Body of pancreas (tissue), 4 donors: ENCODE data around the gene ZNF766.

ENCODE experiments used
- POLR2A ChIP-seq, 3 donors: fragments of 450-650 bp; IDR thresholded peaks; one replicate each; pipeline ENCODE4 v1.6.1; 2016; ENCODE audit warnings: antibody characterized with exemption in 3 of 3, mild to moderate bottlenecking in 2 of 3
- TF ChIP-seq, protein P1 (sequence below), 7 experiments: fragments of 450-650 bp in 4 of 7; fragments of 200-600 bp in 3 of 7; sonication (generic) in 3 of 7; IDR thresholded peaks; one replicate each; pipeline ENCODE4 v1.5.1; 2016 to 2019; ENCODE audit warnings: antibody characterized with exemption in 7 of 7

DNA sequence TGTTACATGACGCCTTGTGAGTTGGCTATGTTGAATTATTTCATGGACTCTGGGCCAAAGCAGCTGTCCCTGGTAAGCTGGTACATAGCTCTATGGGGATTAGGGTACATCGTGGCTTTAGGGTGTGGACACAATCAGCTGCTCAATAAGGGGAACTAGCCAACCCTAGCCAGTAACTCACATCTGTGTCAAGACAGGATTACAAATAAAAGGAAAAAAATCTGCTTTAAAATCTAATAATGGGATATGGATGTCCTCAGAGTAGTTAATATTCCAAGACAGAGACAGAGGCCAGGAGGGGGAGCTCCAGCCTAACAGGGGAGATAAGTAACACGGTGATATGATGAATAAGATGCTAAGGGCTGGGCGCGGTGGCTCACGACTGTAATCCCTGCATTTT, 21.1 kb upstream of the ZNF766 start:
- TF ChIP-seq, protein P1, sequence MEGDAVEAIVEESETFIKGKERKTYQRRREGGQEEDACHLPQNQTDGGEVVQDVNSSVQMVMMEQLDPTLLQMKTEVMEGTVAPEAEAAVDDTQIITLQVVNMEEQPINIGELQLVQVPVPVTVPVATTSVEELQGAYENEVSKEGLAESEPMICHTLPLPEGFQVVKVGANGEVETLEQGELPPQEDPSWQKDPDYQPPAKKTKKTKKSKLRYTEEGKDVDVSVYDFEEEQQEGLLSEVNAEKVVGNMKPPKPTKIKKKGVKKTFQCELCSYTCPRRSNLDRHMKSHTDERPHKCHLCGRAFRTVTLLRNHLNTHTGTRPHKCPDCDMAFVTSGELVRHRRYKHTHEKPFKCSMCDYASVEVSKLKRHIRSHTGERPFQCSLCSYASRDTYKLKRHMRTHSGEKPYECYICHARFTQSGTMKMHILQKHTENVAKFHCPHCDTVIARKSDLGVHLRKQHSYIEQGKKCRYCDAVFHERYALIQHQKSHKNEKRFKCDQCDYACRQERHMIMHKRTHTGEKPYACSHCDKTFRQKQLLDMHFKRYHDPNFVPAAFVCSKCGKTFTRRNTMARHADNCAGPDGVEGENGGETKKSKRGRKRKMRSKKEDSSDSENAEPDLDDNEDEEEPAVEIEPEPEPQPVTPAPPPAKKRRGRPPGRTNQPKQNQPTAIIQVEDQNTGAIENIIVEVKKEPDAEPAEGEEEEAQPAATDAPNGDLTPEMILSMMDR (IDR thresholded peaks at IDR 0.05) = peak; percentile 37 to 72 (median 49)
- TF ChIP-seq POLR2A (IDR thresholded peaks at IDR 0.05) = no peak
